ENCODE results near the gene EFTUD2.

GRCh38 chr17:44925731-44926697 lies 26.8 kb upstream of the EFTUD2 start:
- TF ChIP-seq CTCF (conservative IDR thresholded peaks at IDR 0.05; ENCODE audit: low read depth, low read length) (no peak), POLR2A (IDR thresholded peaks at IDR 0.05; ENCODE audit: low read depth, low read length) (no peak), MAFK (IDR thresholded peaks at IDR 0.05; ENCODE audit: low read depth, low read length) (no peak)

All from IMR-90 (cell line).